SK-MEL-5 (cell line): ENCODE measurements around the gene TFRC. TPM values are rescaled to one million over a fixed set of nuclear protein-coding genes. Genes with fewer than 3 reads are reported as not detected.
"Not testable (repeated sequence)": the region's sequence is repeated elsewhere in the genome, so short reads cannot be mapped to it uniquely, and the experiment has no call there.

ENCODE experiments used
- DNase-seq: peaks from one replicate; pipeline ENCODE4 v3.0.0-alpha.2; 2016; ENCODE audit warnings: low read depth, low spot score
- in situ Hi-C: cut with HindIII; loops from 2 replicates; pipeline ENCODE4 v1.10.0; 2016; ENCODE audit warnings: low sequenced_read_pairs, high pct_unique_total_duplicates, low pct_unique_long_range_greater_than_20kb
- total RNA-seq: library from RNA; depleted of rRNA; stranded (reverse); fragments of >200 nt; shearing (Covaris generic); gene quantifications from 2 replicates; pipeline ENCODE4 v1.2.3, GENCODE V29; 2014

Gene TFRC
- total RNA-seq, 1 experiment from 2014 or later: 331 TPM

- peak; percentile 60 for DNase-seq
- in situ Hi-C loops: not testable (repeated sequence)
Measured at GRCh38 chr3:196019576-196019975, 62.3 kb downstream of the TFRC start.

GRCh38 chr3:196018159-196018558 lies 63.7 kb downstream of the TFRC start:
- in situ Hi-C loops, DNase-seq: not testable (repeated sequence)

- DNase-seq: peak; percentile 50
- in situ Hi-C loops: no loop called here
Measured at GRCh38 chr3:196016485-196016884, 65.4 kb downstream of the TFRC start.

GRCh38 chr3:196016059-196016458 lies 65.8 kb downstream of the TFRC start:
- in situ Hi-C loops: no loop called here

GRCh38 chr3:196013587-196014487 lies 68.1 kb downstream of the TFRC start:
- in situ Hi-C loops: no loop called here
- DNase-seq: no peak

More at GRCh38 chr3:196016059-196016458, 65.8 kb downstream of the TFRC start:
- no peak for DNase-seq

- DNase-seq: no peak
- in situ Hi-C loops: no loop called here
Measured at GRCh38 chr3:196012941-196013476, 68.9 kb downstream of the TFRC start.

- in situ Hi-C loops: no loop called here
- DNase-seq: no peak
Measured at GRCh38 chr3:196012481-196012880, 69.4 kb downstream of the TFRC start.

- in situ Hi-C loops: no loop called here
Measured at GRCh38 chr3:196009456-196009855, 72.4 kb downstream of the TFRC start.

GRCh38 chr3:196008929-196009328 lies 73.0 kb downstream of the TFRC start:
- in situ Hi-C loops: no loop called here
- no peak for DNase-seq

More at GRCh38 chr3:196009456-196009855, 72.4 kb downstream of the TFRC start:
- no peak for DNase-seq

- no peak for DNase-seq
- in situ Hi-C loops: no loop called here
Measured at GRCh38 chr3:196008387-196008786, 73.5 kb downstream of the TFRC start.

GRCh38 chr3:196007744-196008335 lies 74.0 kb downstream of the TFRC start:
- in situ Hi-C loops: no loop called here
- no peak for DNase-seq

- DNase-seq, in situ Hi-C loops: not testable (repeated sequence)
Measured at GRCh38 chr3:196005338-196005737, 76.6 kb downstream of the TFRC start.

GRCh38 chr3:196004359-196005052 lies 77.4 kb downstream of the TFRC start:
- DNase-seq: peak; percentile 28
- in situ Hi-C loops: not testable (repeated sequence)

- no peak for DNase-seq
- in situ Hi-C loops: no loop called here
Measured at GRCh38 chr3:196003611-196004010, 78.3 kb downstream of the TFRC start.

- in situ Hi-C loops, DNase-seq: not testable (repeated sequence)
Measured at GRCh38 chr3:196002721-196003120, 79.2 kb downstream of the TFRC start.

GRCh38 chr3:196001240-196001639 lies 80.7 kb downstream of the TFRC start:
- DNase-seq, in situ Hi-C loops: not testable (repeated sequence)

GRCh38 chr3:196000360-196000950 lies 81.4 kb downstream of the TFRC start:
- DNase-seq, in situ Hi-C loops: not testable (repeated sequence)

- DNase-seq: no peak
- in situ Hi-C loops: no loop called here
Measured at GRCh38 chr3:195999896-196000295, 82.0 kb downstream of the TFRC start.
